Measurements from ENCODE around the gene ZNF445. TPM values are rescaled to one million over a fixed set of nuclear protein-coding genes. Genes with fewer than 3 reads are reported as not detected.

Gene ZNF445
- total and polyA plus RNA-seq, 9 of the 15 experiments (the other 6 are each of a cell fraction or from before 2014, with no cell fraction given), result 1.2 to 26.9 (median 10.6) TPM

- TF ChIP-seq PKNOX1 (IDR thresholded peaks at IDR 0.05), result no peak
- TF ChIP-seq TAF1 (IDR thresholded peaks at IDR 0.05; ENCODE audit: control insufficient read depth, extremely low read depth, insufficient read depth, low read length, severe bottlenecking), result no peak
- no peak for TF ChIP-seq ZNF740 (CRISPR knock-in tag; IDR thresholded peaks at IDR 0.05)
- TF ChIP-seq ZNF740 (tag; IDR thresholded peaks at IDR 0.05), result peak in 1 of 2 experiments; percentile 96; a peak in 2 of 4 replicates
- TF ChIP-seq HCFC1 (IDR thresholded peaks at IDR 0.05; ENCODE audit: low read depth, low read length), result no peak
- TF ChIP-seq CREBBP (IDR thresholded peaks at IDR 0.05; ENCODE audit: low read depth, low read length), result no peak
- no peak for TF ChIP-seq FOXJ3 (CRISPR knock-in tag; IDR thresholded peaks at IDR 0.05)
- no peak for TF ChIP-seq CBX8 (IDR thresholded peaks at IDR 0.05; ENCODE audit: borderline replicate concordance, extremely low read depth, low read depth, low read length, poor library complexity, severe bottlenecking)
- TF ChIP-seq FIP1L1 (IDR thresholded peaks at IDR 0.05; ENCODE audit: low read depth, low read length, poor library complexity, severe bottlenecking), result no peak
- TF ChIP-seq ZNF354B (CRISPR knock-in tag; IDR thresholded peaks at IDR 0.05), result peak; percentile 85
- TF ChIP-seq SFPQ (IDR thresholded peaks at IDR 0.05; ENCODE audit: low read depth, low read length), result no peak
- no peak for TF ChIP-seq SLC30A9 (CRISPR knock-in tag; IDR thresholded peaks at IDR 0.05)
- TF ChIP-seq TAF15 (IDR thresholded peaks at IDR 0.05; ENCODE audit: low read depth, low read length), result no peak
- peak; percentile 91 for TF ChIP-seq ZNF766 (CRISPR knock-in tag; conservative IDR thresholded peaks at IDR 0.05)
- no peak for TF ChIP-seq HMGN3 (IDR thresholded peaks at IDR 0.05; ENCODE audit: borderline replicate concordance, extremely low read depth, insufficient read length, low read depth, low read length)
- TF ChIP-seq CCNT2 (IDR thresholded peaks at IDR 0.05; ENCODE audit: borderline replicate concordance, extremely low read depth, insufficient read length, low read depth, low read length), result no peak
- no peak for TF ChIP-seq MAX (CRISPR knock-in tag; IDR thresholded peaks at IDR 0.05)
- no peak for TF ChIP-seq TCF7L2 (IDR thresholded peaks at IDR 0.05; ENCODE audit: low read depth, low read length)
- no peak for TF ChIP-seq MLX (CRISPR knock-in tag; conservative IDR thresholded peaks at IDR 0.05)
- TF ChIP-seq NCOA1 (IDR thresholded peaks at IDR 0.05; ENCODE audit: low read depth), result no peak
Observed at GRCh38 chr3:44437800-44438199, 39.7 kb downstream of the ZNF445 start (continued).

Measured in K562 (cell line).